ENCODE measurements around the gene PET100. TPM values are rescaled to one million over a fixed set of nuclear protein-coding genes. Genes with fewer than 3 reads are reported as not detected.

The PET100 gene
- polyA plus RNA-seq, 1 donor from 2014 or later, result 105 TPM

GRCh38 chr19:7639863-7640348 is 10.3 kb downstream of the PET100 start:
- H4K20me1 ChIP-seq (ENCODE audit: insufficient read depth), result no peaks in the 10 kb centered on the region
- no peak overlapping the region for H3K4me3 ChIP-seq (ENCODE audit: low read length)
- H3K9me3 ChIP-seq (ENCODE audit: low read length), result no peaks in the 10 kb centered on the region
- H3K27me3 ChIP-seq (ENCODE audit: insufficient read depth, low read depth, low read length), result peaks cover 20% of the 10 kb centered on the region
- no peak overlapping the region for H3K4me2 ChIP-seq (ENCODE audit: low read length)
- H3K79me2 ChIP-seq (replicated peaks; ENCODE audit: insufficient read depth, low read length), result no peaks in the 10 kb centered on the region
- no peaks in the 10 kb centered on the region for H3K36me3 ChIP-seq (ENCODE audit: insufficient read depth, low read length)
- H3K9me2 ChIP-seq (ENCODE audit: insufficient read depth, low read length), result no peaks in the 10 kb centered on the region
- H3K9ac ChIP-seq (ENCODE audit: low read length), result no peak overlapping the region
- no peaks in the 10 kb centered on the region for H3F3A ChIP-seq (ENCODE audit: insufficient read depth, low read length, poor library complexity, severe bottlenecking)
- H3K27ac ChIP-seq (ENCODE audit: low read length), result no peak overlapping the region
- H2AFZ ChIP-seq (ENCODE audit: low read depth, low read length), result no peak overlapping the region
- TF ChIP-seq POLR2AphosphoS5 (IDR thresholded peaks at IDR 0.05), result no peak

GRCh38 chr19:7640803-7641202 is 11.2 kb downstream of the PET100 start:
- peaks cover 20% of the 10 kb centered on the region for H3K27me3 ChIP-seq (ENCODE audit: insufficient read depth, low read depth, low read length)
- no peak overlapping the region for H3K4me2 ChIP-seq (ENCODE audit: low read length)
- no peaks in the 10 kb centered on the region for H3K9me3 ChIP-seq (ENCODE audit: low read length)
- no peaks in the 10 kb centered on the region for H3K79me2 ChIP-seq (replicated peaks; ENCODE audit: insufficient read depth, low read length)
- no peak overlapping the region for H2AFZ ChIP-seq (ENCODE audit: low read depth, low read length)
- H3F3A ChIP-seq (ENCODE audit: insufficient read depth, low read length, poor library complexity, severe bottlenecking), result no peaks in the 10 kb centered on the region
- H3K36me3 ChIP-seq (ENCODE audit: insufficient read depth, low read length), result no peaks in the 10 kb centered on the region
- no peak overlapping the region for H3K27ac ChIP-seq (ENCODE audit: low read length)
- H3K9me2 ChIP-seq (ENCODE audit: insufficient read depth, low read length), result no peaks in the 10 kb centered on the region
- TF ChIP-seq TAF1 (IDR thresholded peaks at IDR 0.05; ENCODE audit: low read depth) (no peak), POLR2AphosphoS5 (IDR thresholded peaks at IDR 0.05) (no peak), REST (IDR thresholded peaks at IDR 0.05; ENCODE audit: borderline replicate concordance) (no peak), RAD21 (conservative IDR thresholded peaks at IDR 0.05) (no peak), SMC3 (conservative IDR thresholded peaks at IDR 0.05; ENCODE audit: poor library complexity) (no peak), EZH2 (IDR thresholded peaks at IDR 0.05; ENCODE audit: borderline replicate concordance, insufficient read depth, low read length, poor library complexity, severe bottlenecking) (no peak), MXI1 (conservative IDR thresholded peaks at IDR 0.05; ENCODE audit: poor library complexity, severe bottlenecking) (no peak), EP300 (conservative IDR thresholded peaks at IDR 0.05; ENCODE audit: poor library complexity, severe bottlenecking) (no peak), CTCF (IDR thresholded peaks at IDR 0.05; ENCODE audit: poor library complexity, severe bottlenecking) (no peak)
- no peak overlapping the region for H3K9ac ChIP-seq (ENCODE audit: low read length)
- no peaks in the 10 kb centered on the region for H4K20me1 ChIP-seq (ENCODE audit: insufficient read depth)
- H3K4me3 ChIP-seq (ENCODE audit: low read length), result no peak overlapping the region

All from neural cell (in vitro differentiated cells).